Activated naive CD4-positive, alpha-beta T cell treated with anti-CD3 and anti-CD28 coated beads, Interleukin-2, amount 50 U/mL, for 16 hours (primary cell): ENCODE data around the gene CARD6.
"Not testable (repeated sequence)": the region's sequence is repeated elsewhere in the genome, so short reads cannot be mapped to it uniquely, and the experiment has no call there.

ENCODE experiments used
- DNase-seq: peaks from one replicate; pipeline ENCODE4 v3.0.0-alpha.2; 2020

Gene CARD6, protein sequence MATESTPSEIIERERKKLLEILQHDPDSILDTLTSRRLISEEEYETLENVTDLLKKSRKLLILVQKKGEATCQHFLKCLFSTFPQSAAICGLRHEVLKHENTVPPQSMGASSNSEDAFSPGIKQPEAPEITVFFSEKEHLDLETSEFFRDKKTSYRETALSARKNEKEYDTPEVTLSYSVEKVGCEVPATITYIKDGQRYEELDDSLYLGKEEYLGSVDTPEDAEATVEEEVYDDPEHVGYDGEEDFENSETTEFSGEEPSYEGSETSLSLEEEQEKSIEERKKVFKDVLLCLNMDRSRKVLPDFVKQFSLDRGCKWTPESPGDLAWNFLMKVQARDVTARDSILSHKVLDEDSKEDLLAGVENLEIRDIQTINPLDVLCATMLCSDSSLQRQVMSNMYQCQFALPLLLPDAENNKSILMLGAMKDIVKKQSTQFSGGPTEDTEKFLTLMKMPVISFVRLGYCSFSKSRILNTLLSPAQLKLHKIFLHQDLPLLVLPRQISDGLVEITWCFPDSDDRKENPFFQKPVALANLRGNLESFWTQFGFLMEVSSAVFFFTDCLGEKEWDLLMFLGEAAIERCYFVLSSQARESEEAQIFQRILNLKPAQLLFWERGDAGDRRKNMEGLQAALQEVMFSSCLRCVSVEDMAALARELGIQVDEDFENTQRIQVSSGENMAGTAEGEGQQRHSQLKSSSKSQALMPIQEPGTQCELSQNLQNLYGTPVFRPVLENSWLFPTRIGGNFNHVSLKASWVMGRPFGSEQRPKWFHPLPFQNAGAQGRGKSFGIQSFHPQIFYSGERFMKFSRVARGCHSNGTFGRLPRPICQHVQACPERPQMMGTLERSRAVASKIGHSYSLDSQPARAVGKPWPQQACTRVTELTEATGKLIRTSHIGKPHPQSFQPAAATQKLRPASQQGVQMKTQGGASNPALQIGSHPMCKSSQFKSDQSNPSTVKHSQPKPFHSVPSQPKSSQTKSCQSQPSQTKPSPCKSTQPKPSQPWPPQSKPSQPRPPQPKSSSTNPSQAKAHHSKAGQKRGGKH

DNA sequence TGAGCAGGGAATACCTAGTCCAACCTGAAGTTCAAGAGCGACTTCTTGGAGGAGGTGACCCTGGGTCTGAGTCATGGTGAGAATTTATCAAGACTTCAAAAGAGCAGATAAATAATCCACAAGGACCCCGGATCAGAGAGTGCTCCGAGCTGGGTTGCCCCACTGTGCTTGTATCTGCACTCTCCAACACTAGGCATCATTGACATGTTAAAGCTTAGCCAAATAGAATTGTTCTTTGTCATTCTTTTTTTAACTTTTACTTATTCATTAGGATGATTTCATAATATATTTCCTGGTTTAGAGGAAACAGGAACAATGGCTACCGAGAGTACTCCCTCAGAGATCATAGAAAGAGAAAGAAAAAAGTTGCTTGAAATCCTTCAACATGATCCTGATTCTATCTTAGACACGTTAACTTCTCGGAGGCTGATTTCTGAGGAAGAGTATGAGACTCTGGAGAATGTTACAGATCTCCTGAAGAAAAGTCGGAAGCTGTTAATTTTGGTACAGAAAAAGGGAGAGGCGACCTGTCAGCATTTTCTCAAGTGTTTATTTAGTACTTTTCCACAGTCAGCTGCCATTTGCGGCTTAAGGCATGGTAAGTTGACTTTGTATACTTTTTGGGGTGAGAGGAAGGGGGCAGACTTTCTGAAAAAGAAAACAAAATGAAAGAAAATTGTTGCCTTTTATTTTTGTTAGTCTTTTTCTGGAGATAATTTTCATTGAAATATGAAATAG is at the start of gene CARD6:
TSS of gene CARD6 (plus strand) at position 300 of the 738 bp plus-strand sequence. CDS start at position 316, 16 bp downstream.
- DNase-seq: no peak

DNA sequence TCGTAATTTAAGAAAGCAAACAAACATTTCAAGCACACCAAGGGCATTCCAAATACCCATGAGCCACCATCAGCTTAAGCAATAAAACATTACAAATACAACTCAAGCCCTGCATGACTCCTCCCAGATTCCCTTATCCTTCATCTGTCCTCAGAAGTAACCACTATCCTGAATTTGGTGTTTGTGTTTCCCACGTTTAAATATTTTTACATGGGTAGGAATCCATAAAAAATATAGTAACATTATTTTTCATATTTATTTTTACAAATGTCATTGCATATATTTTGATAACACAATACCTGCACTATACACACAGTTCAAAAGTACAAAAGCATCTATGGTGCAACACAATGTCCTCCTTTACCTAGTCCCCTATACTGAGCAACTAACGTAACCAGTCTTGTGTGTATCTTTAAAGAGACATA is 49.4 kb upstream of the CARD6 start:
- no peak for DNase-seq

DNA sequence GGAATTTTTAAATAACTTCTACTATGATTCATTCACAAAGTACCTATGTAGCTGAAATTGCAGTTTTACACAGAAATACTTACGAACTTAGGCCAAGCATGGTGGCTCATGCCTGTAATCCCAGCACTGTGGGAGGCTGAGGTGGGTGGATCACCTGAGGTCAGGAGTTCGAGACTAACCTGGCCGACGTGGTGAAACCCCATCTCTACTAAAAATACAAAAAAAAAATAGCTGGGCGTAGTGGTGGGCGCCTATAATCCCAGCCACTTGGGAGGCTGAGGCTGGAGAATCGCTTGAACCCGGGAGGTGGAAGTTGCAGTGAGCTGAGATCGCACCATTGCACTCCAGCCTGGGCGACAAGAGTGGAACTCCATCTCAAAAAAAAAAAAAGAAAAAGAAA is 48.5 kb upstream of the CARD6 start:
- DNase-seq: not testable (repeated sequence)

DNA sequence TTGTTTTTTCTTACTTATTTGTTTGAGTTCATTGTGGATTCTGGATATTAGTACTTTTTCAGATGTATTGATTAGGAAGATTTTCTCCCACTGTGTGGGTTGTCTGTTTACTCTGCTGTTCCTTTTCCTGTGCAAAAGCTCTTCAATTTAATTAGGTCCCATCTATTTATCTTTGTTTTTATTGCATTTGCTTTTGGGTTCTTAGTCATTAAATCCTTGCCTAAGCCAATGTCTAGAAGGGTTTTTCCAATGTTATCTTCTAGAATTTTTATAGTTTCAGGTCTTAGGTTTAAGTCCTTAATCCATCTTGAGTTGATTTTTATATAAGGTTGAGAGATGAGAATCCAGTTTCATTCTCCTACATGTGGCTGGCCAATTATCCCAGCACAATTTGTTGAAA is 46.8 kb upstream of the CARD6 start:
- DNase-seq: not testable (repeated sequence)

DNA sequence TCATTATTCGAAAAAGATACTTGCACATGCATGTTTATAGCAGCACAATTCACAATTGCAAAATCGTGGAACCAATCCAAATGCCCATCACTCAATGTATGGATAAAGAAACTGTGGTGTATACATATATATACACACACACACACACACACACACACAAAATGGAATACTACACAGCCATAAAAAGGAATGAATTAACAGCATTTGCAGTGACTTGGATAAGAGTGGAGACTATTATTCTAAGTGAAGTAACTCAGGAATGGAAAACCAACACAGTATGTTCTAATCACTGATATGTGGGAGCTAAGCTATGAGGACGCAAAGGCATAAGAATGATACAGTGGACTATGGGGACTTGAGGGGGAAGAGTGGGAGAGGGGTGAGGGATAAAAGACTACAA is 46.3 kb upstream of the CARD6 start:
- not testable (repeated sequence) for DNase-seq

DNA sequence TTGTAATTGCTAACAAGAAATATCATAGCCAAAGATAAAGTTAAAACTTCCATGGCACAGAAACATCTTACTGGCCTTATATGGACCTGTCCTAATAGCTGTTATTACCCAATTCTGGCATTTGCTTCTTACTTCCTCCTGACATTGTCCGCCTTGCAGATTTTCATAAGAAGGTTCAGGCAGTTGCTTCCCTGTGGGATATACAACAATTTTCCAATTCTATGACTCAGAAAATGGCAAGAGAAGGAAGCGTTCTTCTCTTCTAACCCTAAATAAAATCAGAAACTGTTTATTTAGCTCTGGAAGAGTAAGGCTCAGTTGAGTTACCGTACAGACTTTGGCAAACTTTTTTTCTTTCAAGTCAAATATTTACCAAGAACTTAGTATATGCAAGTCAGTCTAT is 44.7 kb upstream of the CARD6 start:
- no peak for DNase-seq

DNA sequence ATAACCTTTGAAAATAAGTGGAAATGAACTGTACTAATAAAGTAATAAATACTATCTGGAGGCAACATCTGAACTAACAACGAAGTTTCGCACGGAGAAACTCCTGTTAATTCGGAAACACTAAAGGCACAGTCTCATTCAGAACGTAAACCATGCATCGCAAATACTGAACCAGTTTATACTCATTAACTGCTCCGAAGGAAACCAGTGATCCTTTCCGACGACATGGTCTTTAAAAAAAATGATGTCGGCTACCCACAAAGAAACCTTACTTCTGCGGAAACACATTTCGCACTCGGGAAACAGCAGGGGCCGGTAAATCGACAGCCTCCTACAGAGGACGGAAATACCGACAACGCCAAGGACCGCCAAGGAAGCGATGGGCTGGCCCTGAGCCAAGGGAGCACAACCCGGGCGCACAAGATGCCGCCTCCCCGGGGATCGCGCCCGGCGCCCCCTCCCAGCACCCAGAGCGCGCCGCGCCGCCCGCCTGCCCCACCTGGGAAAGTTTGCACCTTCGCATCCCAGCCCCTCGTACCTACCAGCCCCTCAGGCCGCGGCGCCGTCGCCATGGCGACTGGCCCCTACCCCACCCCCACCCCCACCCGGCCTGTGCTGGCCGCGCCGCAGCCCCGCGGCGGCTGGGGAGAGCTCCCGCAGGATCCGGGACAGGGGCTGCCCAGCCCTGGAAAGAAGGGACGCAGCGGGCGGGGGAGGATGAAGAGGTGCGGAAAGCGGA is 43.7 kb upstream of the CARD6 start:
- peak; percentile 70 for DNase-seq

DNA sequence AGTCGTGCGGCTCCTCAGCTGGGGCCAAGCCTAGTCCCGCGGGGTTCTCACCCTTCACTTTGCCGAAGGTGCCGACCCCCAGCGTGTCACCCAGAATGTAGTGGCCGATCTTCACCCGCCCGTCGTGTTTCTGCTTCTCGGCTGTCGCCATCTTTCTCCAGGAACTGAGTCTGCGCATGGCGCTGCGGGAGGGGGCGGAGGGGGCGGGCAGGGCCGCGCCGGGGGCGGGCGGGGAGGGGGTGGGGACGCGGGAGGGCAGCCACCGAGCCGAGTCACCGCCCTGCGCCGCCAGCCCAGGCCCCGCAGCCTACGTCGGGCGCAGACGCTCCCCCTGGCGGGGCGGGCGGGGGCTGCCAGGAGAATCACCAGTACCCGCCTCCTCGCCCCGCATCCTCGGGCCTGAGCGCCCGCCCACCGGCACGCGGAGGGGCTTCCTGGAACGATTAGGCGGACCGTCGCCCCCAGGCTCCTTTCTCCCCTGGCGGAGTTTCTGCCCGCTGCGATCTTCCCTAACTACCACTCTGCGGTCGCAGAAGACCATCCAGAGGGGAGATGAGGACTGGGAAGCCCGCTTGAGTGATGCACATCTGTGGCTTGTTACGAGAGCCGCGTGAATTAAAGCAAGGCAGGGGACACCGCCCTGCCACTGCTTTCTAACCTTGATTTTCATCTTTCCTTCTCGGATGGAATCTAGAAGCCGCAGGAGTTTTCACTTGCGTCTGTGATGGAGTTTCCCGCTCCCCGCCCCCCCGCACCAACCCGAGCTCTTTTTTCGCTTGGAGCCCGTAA is 43.0 kb upstream of the CARD6 start, which contains the start of gene PRKAA1:
TSS of gene PRKAA1 (minus strand) at position 363 of the 789 bp plus-strand sequence. CDS start at position 178, 185 bp downstream.
- peak; percentile 91 for DNase-seq

DNA sequence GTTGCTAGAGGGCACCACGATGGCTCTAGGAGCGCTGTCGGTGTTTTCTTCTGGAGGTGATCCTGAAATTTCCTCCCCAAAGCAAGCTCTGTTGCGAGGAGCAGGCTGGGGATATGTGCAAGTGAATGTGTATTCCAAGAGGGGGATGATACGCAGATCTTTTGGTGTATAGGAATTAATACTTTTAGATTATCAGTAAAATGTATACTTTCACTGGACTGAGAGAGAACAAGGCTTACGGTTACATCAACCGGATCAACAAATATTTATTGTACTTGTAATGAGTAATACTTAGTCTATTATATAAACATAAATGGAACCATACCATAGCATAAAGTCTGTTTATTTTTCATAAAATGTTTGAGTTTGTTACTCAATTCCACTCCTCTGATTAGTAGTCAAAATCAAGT is 42.4 kb upstream of the CARD6 start:
- no peak for DNase-seq

DNA sequence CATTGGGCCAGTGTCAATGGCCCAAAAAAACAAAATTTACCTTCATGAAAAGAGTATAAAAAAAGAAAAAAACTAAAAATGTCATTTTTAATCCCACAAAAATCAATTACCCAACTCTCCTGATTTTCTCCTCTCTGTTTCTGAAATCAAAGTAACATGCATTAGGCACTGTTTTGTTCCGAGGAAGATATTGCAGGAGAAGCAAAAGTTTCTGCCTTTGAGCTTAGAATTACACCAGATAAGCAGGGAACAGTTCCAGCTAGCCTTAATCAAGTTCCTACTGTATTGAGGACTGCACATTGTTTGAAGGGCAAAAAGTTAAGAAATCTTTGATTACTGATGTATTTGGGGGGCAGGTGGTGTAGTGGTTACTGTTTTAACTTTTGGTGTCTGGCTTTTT is 41.9 kb upstream of the CARD6 start:
- DNase-seq: no peak

DNA sequence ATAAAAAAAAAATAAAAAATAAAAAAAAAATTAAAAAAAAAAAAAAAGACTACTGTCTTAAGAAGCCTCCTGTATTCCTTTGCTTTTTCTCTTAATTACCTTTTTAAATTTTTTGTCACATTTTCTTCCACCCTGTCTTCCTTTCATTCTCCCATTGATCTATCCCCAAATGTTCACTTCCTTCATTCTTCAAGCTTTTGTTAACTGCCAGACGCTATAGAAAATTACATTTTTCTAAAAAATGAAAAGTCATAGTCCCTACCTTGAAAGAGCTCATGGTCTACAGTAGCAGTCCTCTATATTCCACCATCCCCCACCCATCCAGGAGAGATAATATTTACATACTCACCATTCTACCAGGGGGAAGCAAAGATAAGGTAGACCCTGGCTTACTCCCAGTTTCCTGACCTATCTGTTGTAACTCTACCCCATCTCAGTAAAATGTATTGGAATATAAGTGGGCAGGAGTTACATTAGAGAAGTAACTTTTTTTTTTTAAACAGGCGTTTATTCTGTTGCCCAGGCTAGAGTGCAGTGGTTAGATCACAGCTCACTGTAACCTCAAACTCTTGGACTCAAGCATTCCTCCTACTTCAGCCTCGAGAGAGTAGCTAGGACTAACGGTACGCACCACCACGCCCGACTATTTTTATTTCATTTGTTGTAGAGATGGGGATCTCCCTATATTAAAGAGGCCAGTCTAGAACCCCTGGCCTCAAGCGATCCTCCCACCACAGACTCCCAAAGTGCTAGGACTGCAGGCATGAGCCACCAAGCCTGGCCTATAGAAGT is 39.2 kb upstream of the CARD6 start:
- DNase-seq: no peak

DNA sequence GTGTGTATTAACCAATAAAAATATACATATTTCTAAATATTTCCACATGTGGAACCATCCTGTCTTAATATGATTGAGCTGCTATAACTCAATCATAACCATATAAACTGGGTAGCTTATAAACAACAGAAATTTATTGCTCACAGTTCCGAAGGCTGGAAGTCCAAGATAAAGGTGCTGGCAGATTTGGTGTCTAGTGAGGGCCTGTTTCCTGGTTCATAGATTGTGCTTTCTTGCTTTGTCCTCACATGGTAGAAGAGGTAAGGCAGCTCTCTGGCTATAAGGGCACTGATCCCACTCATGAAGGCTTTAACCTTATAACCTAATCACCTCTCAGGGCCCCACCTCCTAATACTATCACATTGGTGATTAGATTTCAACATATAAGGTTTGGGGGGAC is 29.0 kb upstream of the CARD6 start:
- DNase-seq: no peak

DNA sequence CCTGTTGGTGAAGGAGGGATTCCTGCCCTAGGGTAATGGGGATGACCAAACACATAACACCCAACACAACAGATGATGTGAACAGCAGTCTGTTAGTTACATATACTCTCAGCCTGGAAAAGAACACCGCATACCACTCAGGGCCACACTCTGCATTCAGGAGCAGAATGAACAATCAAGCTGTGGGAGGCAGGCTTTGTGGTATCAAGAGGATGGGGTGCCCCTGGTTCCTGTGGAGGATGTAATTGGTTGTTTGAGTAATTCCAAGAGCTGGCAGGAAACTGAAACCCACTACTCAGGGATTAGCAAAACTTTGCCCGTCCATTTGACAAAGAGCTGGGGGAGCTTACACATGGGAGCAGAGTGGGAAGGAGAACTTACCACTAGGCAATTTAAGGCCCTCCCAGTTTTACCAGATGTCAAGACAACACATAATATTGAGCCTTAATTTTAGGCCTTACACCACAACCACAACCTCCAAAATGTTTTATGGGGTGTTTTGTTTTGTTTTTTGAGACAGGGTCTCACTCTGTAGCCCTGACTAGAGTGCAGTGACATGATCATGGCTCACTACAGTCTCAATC is 27.4 kb upstream of the CARD6 start:
- no peak for DNase-seq

DNA sequence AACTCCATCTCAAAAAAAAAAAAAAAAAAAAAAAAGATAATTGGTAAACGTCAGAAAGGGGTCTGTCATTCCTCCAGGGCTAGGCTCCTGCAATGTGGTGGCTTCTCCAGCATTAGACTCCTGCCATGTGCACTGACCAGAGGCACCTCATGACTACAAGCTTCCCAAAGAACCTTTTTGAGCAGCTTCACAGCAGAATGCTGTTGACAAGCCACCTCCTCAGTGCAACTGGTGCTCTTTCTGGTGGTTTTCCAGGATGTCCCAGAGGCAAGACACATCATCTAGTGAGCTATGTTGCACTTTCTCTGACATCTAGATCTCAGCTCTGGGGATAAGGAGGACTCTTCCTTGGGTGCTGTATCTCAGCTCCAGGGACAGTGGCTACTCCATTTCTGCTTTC is 17.7 kb upstream of the CARD6 start:
- no peak for DNase-seq

DNA sequence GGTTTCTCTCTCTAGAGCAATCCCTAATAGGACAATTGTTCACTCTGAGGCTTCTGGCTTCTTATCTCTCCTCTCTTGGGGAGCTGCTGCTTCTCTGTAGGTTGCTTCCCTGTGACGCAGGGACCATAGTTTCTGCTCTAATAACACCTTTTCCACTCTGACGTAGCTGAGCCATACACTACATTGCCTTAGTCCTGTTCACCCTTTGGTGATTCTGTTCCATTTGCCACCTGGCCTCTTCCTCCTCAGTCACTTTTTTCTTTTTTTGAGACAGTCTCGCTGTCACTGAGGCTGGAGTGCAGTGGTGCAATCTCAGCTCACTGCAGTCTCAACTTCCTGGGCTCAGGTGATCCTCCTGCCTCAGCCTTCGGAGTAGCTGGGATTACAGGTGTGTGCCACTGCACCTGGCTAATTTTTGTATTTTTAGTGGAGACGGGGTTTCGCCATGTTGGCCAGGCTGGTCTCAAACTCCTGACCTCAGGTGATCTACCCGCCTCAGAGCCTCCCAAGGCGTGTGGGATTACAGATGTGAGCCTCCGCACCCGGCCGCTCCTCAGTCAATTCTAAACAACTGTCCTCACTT is 15.6 kb upstream of the CARD6 start:
- not testable (repeated sequence) for DNase-seq

DNA sequence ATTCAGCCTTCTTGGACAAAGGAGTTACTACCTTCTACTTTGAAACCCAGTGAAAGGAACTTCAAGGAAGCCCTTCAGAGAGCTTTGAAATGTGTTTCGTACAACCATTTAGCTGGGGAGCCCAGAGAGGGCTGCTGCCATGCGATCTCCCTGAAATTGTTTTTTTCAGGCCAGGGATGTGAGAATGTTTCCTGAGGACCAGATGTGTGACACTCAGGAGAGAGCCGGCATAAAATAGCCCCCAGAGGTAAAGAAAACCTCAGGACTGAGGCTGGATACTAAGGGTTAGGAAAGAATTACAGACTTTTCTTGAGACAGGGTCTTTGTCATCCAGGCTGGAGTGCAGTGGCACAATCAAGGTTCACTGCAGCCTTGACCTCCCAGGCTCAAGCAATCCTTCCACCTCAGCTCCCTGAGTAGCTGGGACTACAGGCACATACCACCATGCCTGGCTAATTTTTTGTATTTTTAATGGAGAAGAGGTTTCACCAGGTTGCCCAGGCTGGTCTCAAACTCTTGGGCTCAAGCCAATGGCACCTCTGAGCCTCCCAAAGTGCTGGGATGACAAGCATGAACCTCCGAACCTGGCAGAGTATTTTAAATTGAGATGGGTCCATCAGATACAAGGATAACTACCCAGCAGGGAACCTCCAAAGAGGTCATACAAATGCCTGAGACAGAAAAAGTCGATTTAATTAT is 14.5 kb upstream of the CARD6 start:
- DNase-seq: no peak

DNA sequence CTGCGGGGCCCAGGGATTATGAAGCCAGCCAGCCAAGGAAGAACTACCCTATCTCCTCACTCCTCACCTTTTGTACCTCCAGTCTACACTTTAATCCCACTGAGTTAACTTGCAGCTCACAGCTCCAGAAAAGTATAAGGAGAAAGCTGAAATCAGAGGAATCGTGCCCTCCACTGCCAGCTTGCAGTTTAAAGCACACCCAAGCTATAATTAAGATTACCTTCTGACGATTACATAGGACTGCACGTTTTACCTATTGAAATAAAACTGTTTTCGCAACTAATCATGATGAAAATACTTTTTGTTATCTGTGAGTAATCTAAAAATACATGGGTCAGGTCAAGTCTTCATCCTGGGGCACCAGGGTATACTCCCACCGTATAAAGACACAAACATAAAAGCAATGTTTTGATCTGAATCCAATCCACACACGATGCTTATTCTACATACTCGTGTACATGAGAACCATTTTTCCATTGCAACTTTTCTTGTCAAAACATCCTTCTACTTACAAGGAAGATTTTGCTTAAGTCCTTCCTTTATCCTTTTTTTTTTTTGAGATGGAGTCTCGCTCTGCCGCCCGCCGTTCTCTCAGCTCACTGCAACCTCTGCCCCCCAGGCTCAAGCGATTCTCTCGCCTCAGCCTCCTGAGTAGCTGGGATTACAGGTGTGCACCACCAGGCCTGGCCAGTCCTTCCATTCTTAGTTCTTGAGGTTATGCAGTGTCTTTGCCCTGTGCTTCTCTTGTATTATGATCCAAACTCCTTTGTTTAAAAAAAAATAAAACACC is 13.8 kb upstream of the CARD6 start:
- no peak for DNase-seq
